Panc1 (cell line): ENCODE data around the gene CDH13. TPM values are rescaled to one million over a fixed set of nuclear protein-coding genes. Genes with fewer than 3 reads are reported as not detected.

Source experiments
- ATAC-seq: fragments of 200-7000 bp; cut with Tn5 transposase; 2 replicates; pipeline ENCODE4 v1.9.1; 2020; ENCODE audit warnings: mild to moderate bottlenecking, moderate library complexity
- BruUV-seq: library from RNA; stranded (reverse); fragments of 400-500 nt; replicated peaks from 2 replicates; lab custom pipeline; 2021; lab: Mats Ljungman, UMichigan
- CTCF ChIA-PET: fragments of 300-600 bp; sonication (Branson Sonifier 250); formaldehyde crosslinking; loops from one replicate; lab custom pipeline; 2022; ENCODE audit warnings: antibody characterized with exemption; lab: Charles Lee
- POLR2A ChIA-PET: fragments of 300-600 bp; sonication (Branson Sonifier 250); formaldehyde crosslinking; loops from one replicate; lab custom pipeline; 2022; ENCODE audit warnings: antibody characterized with exemption; lab: Charles Lee
- DNase-seq: peaks from one replicate; pipeline ENCODE4 v3.0.0-alpha.2; 2010; ENCODE audit warnings: low read depth, low spot score
- H3K27ac ChIP-seq: 2 replicates; pipeline ENCODE4 v1.5.1; 2011; ENCODE audit warnings: mild to moderate bottlenecking, low read length, inconsistent platforms
- H3K27me3 ChIP-seq: fragments of 200-500 bp; sonication (Bioruptor generic); 2 replicates; pipeline ENCODE4 v1.6.0; 2014; ENCODE audit warnings: low read length, inconsistent platforms; ENCODE audit not compliant: control insufficient read depth, insufficient read depth
- H3K36me3 ChIP-seq: fragments of 200-500 bp; sonication (Bioruptor generic); 2 replicates; pipeline ENCODE4 v1.5.1; 2014; ENCODE audit warnings: inconsistent platforms, mild to moderate bottlenecking, low read length, moderate library complexity; ENCODE audit not compliant: control insufficient read depth, insufficient read depth
- H3K4me1 ChIP-seq: 2 replicates; pipeline ENCODE4 v1.5.1; 2011; ENCODE audit warnings: inconsistent platforms, mild to moderate bottlenecking, low read length, moderate library complexity; ENCODE audit not compliant: control insufficient read depth, insufficient read depth
- H3K4me3 ChIP-seq, 2 experiments: 2 replicates each; pipeline ENCODE4 v1.5.1; 2011 to 2012; ENCODE audit warnings: low read depth in 2 of 2, low read length in 2 of 2, mild to moderate bottlenecking in 2 of 2, inconsistent platforms in 1 of 2, moderate library complexity in 1 of 2
- H3K9me3 ChIP-seq: fragments of 200-500 bp; sonication (Bioruptor generic); 2 replicates; pipeline ENCODE4 v1.5.1; 2014; ENCODE audit warnings: low read depth, mild to moderate bottlenecking, inconsistent platforms, low read length, moderate library complexity; ENCODE audit not compliant: control insufficient read depth, insufficient read depth
- POLR2AphosphoS5 ChIP-seq: IDR thresholded peaks from 2 replicates; pipeline ENCODE4 v1.6.1; 2012; ENCODE audit warnings: mild to moderate bottlenecking, low read depth, low read length, moderate library complexity
- SIN3A ChIP-seq: IDR thresholded peaks from 2 replicates; pipeline ENCODE4 v1.6.1; 2012; ENCODE audit warnings: low read depth, mild to moderate bottlenecking, low read length, moderate library complexity, borderline replicate concordance; ENCODE audit not compliant: insufficient read depth
- TCF7L2 ChIP-seq: IDR thresholded peaks from 2 replicates; pipeline ENCODE4 v1.6.1; 2011; ENCODE audit warnings: mild to moderate bottlenecking, low read depth, low read length, inconsistent platforms
- in situ Hi-C: cut with HindIII; loops from 2 replicates; pipeline ENCODE4 v1.10.0; 2016; ENCODE audit warnings: low sequenced_read_pairs, low pct_unique_long_range_greater_than_20kb
- intact Hi-C: fragments of 100-400 bp; cut with micrococcal nuclease; formaldehyde crosslinking; loops from one replicate; pipeline ENCODE4 v1.10.0; 2022; ENCODE audit not compliant: unreplicated experiment
- total RNA-seq: library from RNA; stranded (reverse); gene quantifications from one replicate; pipeline ENCODE4 v1.2.1, GENCODE V29; 2021; ENCODE audit not compliant: unreplicated experiment
- TF ChIP-seq, protein P1 (sequence below): fragments of 450-650 bp; IDR thresholded peaks from 2 replicates; pipeline ENCODE4 v1.5.1; 2017; ENCODE audit warnings: mild to moderate bottlenecking
- TF ChIP-seq, protein P2 (sequence below), 2 experiments: IDR thresholded peaks; 2 replicates each; pipeline ENCODE4 v1.6.1; 2011 to 2012; ENCODE audit warnings: low read depth in 2 of 2, control low read depth in 1 of 2, low read length in 1 of 2, mild to moderate bottlenecking in 1 of 2, moderate library complexity in 1 of 2; ENCODE audit not compliant: insufficient read depth in 1 of 2

The CDH13 gene
- total RNA-seq, 1 experiment from 2014 or later, result not detected

DNA sequence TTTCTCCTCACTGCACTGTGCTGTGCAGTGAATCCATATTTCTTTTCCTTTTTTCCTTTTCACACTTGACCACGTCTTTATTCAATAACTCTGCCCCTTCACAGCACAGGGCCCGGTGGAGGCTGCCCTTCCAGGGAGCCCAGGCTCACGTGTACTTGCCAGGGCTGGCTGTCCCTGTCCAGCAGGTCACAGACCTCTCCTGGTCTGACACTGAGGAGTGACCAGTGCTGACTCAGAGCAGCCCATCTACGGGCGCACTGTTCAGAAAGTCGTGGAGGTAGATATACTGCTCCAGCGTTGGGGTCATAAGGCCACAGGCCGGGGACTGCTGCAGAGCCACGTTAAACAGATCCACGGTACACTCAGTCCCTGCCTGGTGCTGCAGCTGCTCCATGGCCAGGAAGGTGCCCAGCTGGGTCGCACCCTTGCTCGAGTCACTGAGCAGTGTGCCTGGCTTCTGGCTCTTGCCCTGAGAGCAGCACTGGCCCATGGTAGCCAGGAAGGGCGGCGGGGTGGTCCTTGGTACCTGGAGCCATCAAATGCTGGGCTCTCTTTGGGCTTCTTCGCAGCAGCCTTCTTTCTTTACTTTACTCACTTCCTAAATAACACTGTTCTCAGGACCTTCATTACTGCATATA, 531.7 kb downstream of the CDH13 start:
- no peak for TF ChIP-seq POLR2AphosphoS5
- CTCF ChIA-PET, result no interaction called here
- ATAC-seq (no peak), DNase-seq (no peak)
- Histone ChIP-seq H3K27me3 (no peaks in the 10 kb centered on the region), H3K9me3 (no peaks in the 10 kb centered on the region), H3K36me3 (no peaks in the 10 kb centered on the region), H3K4me1 (no peaks in the 10 kb centered on the region), H3K4me3 (no peak overlapping the region), H3K27ac (no peak overlapping the region)
- intact Hi-C loops, result no loop called here
- BruUV-seq, result no TSS peak
- in situ Hi-C loops, result no loop called here
- POLR2A ChIA-PET, result no interaction called here

DNA sequence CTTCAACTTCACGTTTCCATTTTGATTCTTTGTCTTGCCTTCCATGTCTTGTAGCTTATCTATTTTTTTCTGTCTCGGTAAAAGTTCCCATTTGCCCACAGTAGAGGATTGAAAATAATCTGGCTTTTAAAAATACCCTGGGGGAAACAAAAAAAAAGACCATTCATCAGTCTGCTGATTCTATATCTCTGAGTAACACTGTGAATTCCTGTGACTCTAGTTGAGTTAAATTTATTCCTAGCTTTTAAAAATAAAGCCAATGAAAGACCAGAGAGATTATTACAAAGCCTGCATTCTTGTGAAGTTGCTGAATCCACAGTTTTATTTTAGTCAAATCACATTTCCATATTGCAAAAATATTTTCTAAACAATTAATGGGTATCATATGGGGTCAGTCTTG, 532.3 kb downstream of the CDH13 start:
- H3K36me3 ChIP-seq, result no peaks in the 10 kb centered on the region
- no peak overlapping the region for H3K27ac ChIP-seq
- ATAC-seq, result no peak
- in situ Hi-C loops (no loop called here), intact Hi-C loops (no loop called here)
- CTCF ChIA-PET, result no interaction called here
- POLR2A ChIA-PET, result interaction anchor here (0.7 kb wide), 1 partner anchor 618 kb away, joined by 3 read pairs; no protein-coding TSS in a partner anchor
- no peak overlapping the region for H3K4me3 ChIP-seq
- no peaks in the 10 kb centered on the region for H3K9me3 ChIP-seq
- no peaks in the 10 kb centered on the region for H3K27me3 ChIP-seq
- no TSS peak for BruUV-seq
- TF ChIP-seq TCF7L2 (no peak), SIN3A (no peak), POLR2AphosphoS5 (no peak)
- TF ChIP-seq, protein P1, sequence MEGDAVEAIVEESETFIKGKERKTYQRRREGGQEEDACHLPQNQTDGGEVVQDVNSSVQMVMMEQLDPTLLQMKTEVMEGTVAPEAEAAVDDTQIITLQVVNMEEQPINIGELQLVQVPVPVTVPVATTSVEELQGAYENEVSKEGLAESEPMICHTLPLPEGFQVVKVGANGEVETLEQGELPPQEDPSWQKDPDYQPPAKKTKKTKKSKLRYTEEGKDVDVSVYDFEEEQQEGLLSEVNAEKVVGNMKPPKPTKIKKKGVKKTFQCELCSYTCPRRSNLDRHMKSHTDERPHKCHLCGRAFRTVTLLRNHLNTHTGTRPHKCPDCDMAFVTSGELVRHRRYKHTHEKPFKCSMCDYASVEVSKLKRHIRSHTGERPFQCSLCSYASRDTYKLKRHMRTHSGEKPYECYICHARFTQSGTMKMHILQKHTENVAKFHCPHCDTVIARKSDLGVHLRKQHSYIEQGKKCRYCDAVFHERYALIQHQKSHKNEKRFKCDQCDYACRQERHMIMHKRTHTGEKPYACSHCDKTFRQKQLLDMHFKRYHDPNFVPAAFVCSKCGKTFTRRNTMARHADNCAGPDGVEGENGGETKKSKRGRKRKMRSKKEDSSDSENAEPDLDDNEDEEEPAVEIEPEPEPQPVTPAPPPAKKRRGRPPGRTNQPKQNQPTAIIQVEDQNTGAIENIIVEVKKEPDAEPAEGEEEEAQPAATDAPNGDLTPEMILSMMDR, result no peak
- TF ChIP-seq, protein P2, sequence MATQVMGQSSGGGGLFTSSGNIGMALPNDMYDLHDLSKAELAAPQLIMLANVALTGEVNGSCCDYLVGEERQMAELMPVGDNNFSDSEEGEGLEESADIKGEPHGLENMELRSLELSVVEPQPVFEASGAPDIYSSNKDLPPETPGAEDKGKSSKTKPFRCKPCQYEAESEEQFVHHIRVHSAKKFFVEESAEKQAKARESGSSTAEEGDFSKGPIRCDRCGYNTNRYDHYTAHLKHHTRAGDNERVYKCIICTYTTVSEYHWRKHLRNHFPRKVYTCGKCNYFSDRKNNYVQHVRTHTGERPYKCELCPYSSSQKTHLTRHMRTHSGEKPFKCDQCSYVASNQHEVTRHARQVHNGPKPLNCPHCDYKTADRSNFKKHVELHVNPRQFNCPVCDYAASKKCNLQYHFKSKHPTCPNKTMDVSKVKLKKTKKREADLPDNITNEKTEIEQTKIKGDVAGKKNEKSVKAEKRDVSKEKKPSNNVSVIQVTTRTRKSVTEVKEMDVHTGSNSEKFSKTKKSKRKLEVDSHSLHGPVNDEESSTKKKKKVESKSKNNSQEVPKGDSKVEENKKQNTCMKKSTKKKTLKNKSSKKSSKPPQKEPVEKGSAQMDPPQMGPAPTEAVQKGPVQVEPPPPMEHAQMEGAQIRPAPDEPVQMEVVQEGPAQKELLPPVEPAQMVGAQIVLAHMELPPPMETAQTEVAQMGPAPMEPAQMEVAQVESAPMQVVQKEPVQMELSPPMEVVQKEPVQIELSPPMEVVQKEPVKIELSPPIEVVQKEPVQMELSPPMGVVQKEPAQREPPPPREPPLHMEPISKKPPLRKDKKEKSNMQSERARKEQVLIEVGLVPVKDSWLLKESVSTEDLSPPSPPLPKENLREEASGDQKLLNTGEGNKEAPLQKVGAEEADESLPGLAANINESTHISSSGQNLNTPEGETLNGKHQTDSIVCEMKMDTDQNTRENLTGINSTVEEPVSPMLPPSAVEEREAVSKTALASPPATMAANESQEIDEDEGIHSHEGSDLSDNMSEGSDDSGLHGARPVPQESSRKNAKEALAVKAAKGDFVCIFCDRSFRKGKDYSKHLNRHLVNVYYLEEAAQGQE (IDR thresholded peaks at IDR 0.05; ENCODE audit: insufficient read depth in 1 of 2, low read depth in 2 of 2, low read length in 1 of 2), result no peak
- H3K4me1 ChIP-seq, result no peaks in the 10 kb centered on the region
- no peak for DNase-seq

DNA sequence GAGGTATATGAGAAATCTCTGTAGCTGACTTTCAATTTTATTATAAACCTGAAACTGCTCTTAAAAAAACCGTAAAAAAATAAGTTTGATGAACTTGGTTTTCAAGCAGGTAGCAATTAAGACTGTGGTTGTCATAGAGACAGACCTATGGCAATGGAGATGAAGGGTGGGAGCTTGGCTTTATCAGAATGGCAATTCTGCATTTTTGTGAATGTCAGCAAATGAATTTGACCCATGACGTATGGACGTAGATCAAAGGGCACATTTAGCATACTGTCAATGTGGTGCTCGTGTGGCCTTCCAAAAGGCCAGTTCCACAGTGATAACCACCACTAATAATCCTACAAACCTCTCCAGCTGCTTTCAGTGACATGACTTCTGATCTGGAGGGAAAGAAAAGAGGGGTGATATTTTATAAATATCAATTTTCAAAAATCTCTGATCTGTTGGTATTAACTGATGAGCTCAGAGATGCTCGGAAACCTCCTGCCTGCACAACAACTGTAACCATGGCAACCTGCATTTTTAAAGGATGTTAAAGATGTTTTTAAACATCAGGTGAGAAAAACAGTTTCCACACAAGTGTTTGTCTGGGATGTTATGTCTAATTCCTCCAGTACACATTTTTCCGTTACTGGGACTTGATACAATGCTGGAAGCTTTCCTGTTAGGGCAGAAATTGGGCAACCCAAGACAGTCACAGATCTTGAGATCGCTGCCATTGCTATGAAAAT, 533.7 kb downstream of the CDH13 start:
- intact Hi-C loops, result no loop called here
- Histone ChIP-seq H3K4me3 (no peak overlapping the region), H3K4me1 (no peaks in the 10 kb centered on the region), H3K27me3 (no peaks in the 10 kb centered on the region), H3K9me3 (no peaks in the 10 kb centered on the region), H3K36me3 (no peaks in the 10 kb centered on the region), H3K27ac (no peak overlapping the region)
- BruUV-seq, result no TSS peak
- DNase-seq (no peak), ATAC-seq (no peak)
- in situ Hi-C loops, result no loop called here
- POLR2A ChIA-PET, result no interaction called here
- CTCF ChIA-PET, result no interaction called here
- TF ChIP-seq POLR2AphosphoS5 (no peak), SIN3A (no peak), TCF7L2 (no peak)
- TF ChIP-seq, protein P2 (IDR thresholded peaks at IDR 0.05; ENCODE audit: insufficient read depth in 1 of 2, low read depth in 2 of 2, low read length in 1 of 2), result no peak
- TF ChIP-seq, protein P1, result no peak
